ENCODE measurements around the gene WDR12. TPM values are rescaled to one million over a fixed set of nuclear protein-coding genes. Genes with fewer than 3 reads are reported as not detected.
"Not testable (repeated sequence)": the region's sequence is repeated elsewhere in the genome, so short reads cannot be mapped to it uniquely, and the experiment has no call there.

WDR12 gene
- 35.1 TPM for total RNA-seq

- DNase-seq (ENCODE audit: low spot score in 2 of 2) (peak; percentile 80 to 86), FAIRE-seq (no peak)
These were observed at the start of gene WDR12, which contains the start of gene CARF for GRCh38 chr2:202911512-202912341. TSS of gene WDR12 (minus strand) at chr2:202911673. CDS start at chr2:202911476, 197 bp downstream. TSS of gene CARF (plus strand) at chr2:202912275. CDS start at chr2:202941903, 29,628 bp downstream.

GRCh38 chr2:202960524-202960923, 49.1 kb upstream of the WDR12 start:
- FAIRE-seq, result no peak

GRCh38 chr2:202950592-202950991, 39.1 kb upstream of the WDR12 start:
- FAIRE-seq, result no peak
- DNase-seq (ENCODE audit: low spot score in 2 of 2), result no peak

More at GRCh38 chr2:202960524-202960923, 49.1 kb upstream of the WDR12 start:
- no peak for DNase-seq (ENCODE audit: low spot score in 2 of 2)

GRCh38 chr2:202949333-202949732, 37.9 kb upstream of the WDR12 start:
- DNase-seq (ENCODE audit: low spot score in 2 of 2); FAIRE-seq: not testable (repeated sequence)

GRCh38 chr2:202945497-202945896, 34.0 kb upstream of the WDR12 start:
- DNase-seq (ENCODE audit: low spot score in 2 of 2) (no peak), FAIRE-seq (no peak)

GRCh38 chr2:202944816-202945215, 33.3 kb upstream of the WDR12 start:
- no peak for FAIRE-seq
- DNase-seq (ENCODE audit: low spot score in 2 of 2), result no peak

- no peak for DNase-seq (ENCODE audit: low spot score in 2 of 2)
- no peak for FAIRE-seq
These were observed 32.9 kb upstream of the WDR12 start for GRCh38 chr2:202944408-202944807.

- FAIRE-seq, result no peak
- no peak for DNase-seq (ENCODE audit: low spot score in 2 of 2)
These were observed 30.3 kb upstream of the WDR12 start for GRCh38 chr2:202941771-202942170.

GRCh38 chr2:202938960-202939359, 27.5 kb upstream of the WDR12 start:
- no peak for DNase-seq (ENCODE audit: low spot score in 2 of 2)

GRCh38 chr2:202934456-202934855, 23.0 kb upstream of the WDR12 start:
- no peak for DNase-seq (ENCODE audit: low spot score in 2 of 2)
- no peak for FAIRE-seq

More at GRCh38 chr2:202938960-202939359, 27.5 kb upstream of the WDR12 start:
- no peak for FAIRE-seq

- DNase-seq (ENCODE audit: low spot score in 2 of 2) (no peak), FAIRE-seq (no peak)
These were observed 22.5 kb upstream of the WDR12 start for GRCh38 chr2:202933958-202934357.

- no peak for FAIRE-seq
- DNase-seq (ENCODE audit: low spot score in 2 of 2), result no peak
These were observed 21.7 kb upstream of the WDR12 start for GRCh38 chr2:202933139-202933510.

- FAIRE-seq, result no peak
- no peak for DNase-seq (ENCODE audit: low spot score in 2 of 2)
These were observed 21.1 kb upstream of the WDR12 start for GRCh38 chr2:202932425-202933138.

- DNase-seq (ENCODE audit: low spot score in 2 of 2) (no peak), FAIRE-seq (no peak)
These were observed 7.4 kb upstream of the WDR12 start for GRCh38 chr2:202918860-202919259.

GRCh38 chr2:202912342-202913201, 1.1 kb upstream of the WDR12 start:
- DNase-seq (ENCODE audit: low spot score in 2 of 2); FAIRE-seq: not testable (repeated sequence)

GRCh38 chr2:202911203-202911511, 316 bp downstream of the WDR12 start:
- FAIRE-seq (no peak), DNase-seq (ENCODE audit: low spot score in 2 of 2) (no peak)

- no peak for FAIRE-seq
These were observed 775 bp downstream of the WDR12 start for GRCh38 chr2:202910698-202911097.

GRCh38 chr2:202910250-202910649, 1.2 kb downstream of the WDR12 start:
- FAIRE-seq; DNase-seq (ENCODE audit: low spot score in 2 of 2): not testable (repeated sequence)

More at GRCh38 chr2:202910698-202911097, 775 bp downstream of the WDR12 start:
- DNase-seq (ENCODE audit: low spot score in 2 of 2), result no peak

- DNase-seq (ENCODE audit: low spot score in 2 of 2) (no peak), FAIRE-seq (no peak)
These were observed 1.9 kb downstream of the WDR12 start for GRCh38 chr2:202909394-202910192.

- no peak for FAIRE-seq
These were observed 3.3 kb downstream of the WDR12 start for GRCh38 chr2:202908186-202908585.

More at GRCh38 chr2:202908186-202908585, 3.3 kb downstream of the WDR12 start:
- no peak for DNase-seq (ENCODE audit: low spot score in 2 of 2)

Data from frontal cortex (tissue), 4 donors.